GM18909 (cell line): ENCODE data around the gene TCF12.
A peak's percentile ranks its signal among the peaks of the same experiment; 100 is the strongest.
"Not testable (repeated sequence)": the region's sequence is repeated elsewhere in the genome, so short reads cannot be mapped to it uniquely, and the experiment has no call there.

Source experiments
- ATAC-seq: cut with Tn5 transposase; IDR thresholded peaks from one replicate; pipeline ENCODE4 v1.9.1; 2021; ENCODE audit warnings: mild to moderate bottlenecking; ENCODE audit not compliant: unreplicated experiment, poor library complexity

Gene TCF12

DNA sequence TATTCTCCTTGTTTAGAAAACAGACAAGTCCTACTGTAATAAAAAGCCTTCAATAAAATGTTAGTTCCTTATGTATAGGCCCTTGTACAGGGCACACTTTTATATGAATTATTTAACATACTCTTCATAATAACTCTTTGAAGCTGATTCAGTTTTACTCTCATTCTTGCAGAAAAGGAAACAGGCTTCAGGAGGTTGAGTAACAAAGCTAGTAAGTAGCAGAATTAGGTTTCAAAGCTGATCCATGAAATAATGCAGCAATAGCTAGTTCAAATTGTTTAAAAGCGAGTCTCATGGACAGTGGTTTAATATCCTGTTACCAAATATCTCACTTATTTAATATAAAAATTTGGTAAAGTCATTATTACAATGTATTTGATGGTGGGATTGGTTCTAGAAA lies 25.0 kb downstream of the TCF12 start:
- ATAC-seq: no peak

DNA sequence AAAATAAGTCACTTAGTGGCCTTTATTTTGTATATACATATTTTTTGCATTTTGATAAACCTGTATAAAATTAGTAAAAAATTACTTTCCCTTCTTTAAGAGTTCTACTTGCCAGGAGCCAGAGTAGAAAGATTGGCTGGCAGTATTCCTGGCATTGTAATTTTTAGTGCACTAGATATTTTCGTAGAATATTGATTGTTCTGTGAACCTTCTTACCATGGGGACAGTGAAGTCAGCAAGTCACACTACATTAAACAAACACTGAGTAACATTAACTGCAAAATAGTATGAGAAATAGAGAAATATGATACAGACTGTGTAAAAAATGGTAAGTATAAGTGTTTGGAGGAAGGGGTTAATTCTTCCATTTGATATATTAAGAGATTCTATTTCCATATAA lies 26.0 kb downstream of the TCF12 start:
- no peak for ATAC-seq

DNA sequence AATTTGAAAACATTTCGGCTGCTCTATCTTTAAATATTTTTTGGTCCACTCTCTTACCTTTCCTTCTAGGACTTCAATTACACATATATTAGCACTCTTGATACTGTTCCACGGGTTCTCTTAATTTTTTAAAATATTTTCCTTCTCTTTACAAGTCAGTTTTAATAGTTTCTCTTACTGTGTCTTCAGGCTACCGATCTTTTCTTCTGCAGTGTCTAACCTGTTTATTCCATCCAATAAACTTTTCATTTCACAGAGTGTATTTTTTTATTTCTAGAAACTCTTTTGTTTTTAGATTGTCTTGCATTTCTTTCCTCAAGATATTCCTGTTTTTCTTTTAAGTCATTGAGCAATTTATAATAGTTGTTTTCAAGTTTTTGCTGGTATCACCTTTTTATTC lies 27.7 kb downstream of the TCF12 start:
- no peak for ATAC-seq

DNA sequence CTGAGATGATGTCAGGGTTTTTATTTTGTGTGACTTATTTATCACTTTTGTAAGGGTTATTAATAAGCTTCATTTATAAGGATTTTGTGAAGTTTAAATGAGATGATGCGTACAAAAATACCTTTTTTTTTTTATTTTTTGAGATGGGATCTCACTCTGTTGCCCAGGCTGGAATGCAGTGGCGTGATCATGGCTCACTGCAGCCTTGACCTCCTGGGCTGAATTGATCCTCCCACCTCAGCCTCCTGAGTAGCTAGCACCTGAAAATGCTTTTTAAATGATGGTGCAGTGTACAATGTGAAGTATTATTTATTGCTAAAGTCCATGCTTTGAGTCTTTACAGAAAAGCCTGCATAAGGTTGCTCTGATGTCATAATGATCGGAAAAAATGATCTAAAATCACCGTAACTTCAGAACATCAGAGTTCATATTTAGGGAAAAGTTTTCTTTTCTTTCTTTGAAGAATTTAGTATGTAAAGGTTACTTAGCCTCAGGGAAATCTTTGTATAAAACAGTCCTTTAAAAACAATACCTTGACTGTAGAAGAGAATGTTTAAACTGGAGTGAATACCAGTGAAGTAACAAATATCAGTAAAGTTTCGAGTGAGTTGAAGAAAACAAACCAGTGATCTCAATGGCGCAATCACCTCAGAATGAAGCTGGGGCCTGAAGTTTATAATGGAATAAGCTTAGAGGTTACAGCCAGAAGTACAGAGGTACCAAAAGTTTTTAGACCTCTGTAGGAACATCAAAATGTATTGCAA lies 29.7 kb downstream of the TCF12 start:
- ATAC-seq: no peak

DNA sequence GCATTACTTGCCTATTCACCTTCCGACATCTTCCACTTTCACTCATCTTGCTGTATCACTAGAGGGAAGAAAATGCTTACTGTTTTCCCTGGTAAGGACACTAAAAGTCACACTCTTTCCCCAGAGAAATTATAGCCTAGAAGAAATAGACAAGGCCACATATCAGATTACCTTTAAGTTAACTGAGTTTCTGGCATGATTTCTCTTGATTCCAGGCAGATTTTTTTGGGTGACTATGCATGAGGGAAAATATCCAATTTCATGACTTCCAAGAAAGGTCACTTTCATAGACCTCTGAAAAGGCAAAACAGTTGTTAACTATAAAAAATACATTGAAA lies 30.3 kb downstream of the TCF12 start:
- ATAC-seq: no peak

DNA sequence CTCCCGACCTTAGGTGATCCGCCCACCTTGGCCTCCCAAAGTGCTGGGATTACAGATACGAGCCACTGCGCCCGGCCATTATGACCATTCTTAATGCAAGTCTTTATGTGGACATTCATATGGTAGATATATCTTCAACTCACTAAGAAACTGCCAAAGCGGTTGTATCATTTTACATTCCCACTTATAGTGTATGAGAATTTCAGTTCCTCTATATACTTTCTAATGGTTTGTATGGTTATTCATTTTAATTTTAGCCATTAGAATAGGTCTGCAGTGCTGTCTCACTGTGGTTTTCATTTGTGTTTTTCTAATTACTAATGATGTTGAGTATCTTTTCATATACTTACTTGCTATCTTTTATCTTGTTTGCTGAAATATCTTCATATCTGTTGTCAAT lies 32.5 kb downstream of the TCF12 start:
- ATAC-seq: peak; percentile 98

GRCh38 chr15:56953790-56954189 lies 35.3 kb downstream of the TCF12 start:
- no peak for ATAC-seq

- not testable (repeated sequence) for ATAC-seq
Measured at GRCh38 chr15:56955011-56955410, 36.6 kb downstream of the TCF12 start.

GRCh38 chr15:56956538-56956937 lies 38.1 kb downstream of the TCF12 start:
- ATAC-seq: no peak

- no peak for ATAC-seq
Measured at GRCh38 chr15:56957812-56958406, 39.5 kb downstream of the TCF12 start.

DNA sequence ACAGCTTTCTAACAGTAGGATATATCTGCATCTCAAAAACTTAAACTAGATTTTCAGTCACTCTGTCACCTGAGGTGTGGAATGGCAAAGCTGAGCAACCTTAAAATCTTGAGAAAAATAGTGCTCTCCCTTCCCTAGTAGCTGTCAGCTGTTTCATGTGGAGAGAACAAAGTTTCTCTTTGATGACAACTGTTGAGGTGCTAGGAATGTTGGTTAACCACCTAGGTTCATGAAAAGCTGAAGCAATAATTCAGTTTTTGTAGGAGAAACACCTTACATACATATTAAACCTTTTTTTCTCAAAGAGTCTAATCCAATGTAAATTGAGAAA lies 40.8 kb downstream of the TCF12 start:
- no peak for ATAC-seq

GRCh38 chr15:56960116-56960515 lies 41.7 kb downstream of the TCF12 start:
- ATAC-seq: no peak

DNA sequence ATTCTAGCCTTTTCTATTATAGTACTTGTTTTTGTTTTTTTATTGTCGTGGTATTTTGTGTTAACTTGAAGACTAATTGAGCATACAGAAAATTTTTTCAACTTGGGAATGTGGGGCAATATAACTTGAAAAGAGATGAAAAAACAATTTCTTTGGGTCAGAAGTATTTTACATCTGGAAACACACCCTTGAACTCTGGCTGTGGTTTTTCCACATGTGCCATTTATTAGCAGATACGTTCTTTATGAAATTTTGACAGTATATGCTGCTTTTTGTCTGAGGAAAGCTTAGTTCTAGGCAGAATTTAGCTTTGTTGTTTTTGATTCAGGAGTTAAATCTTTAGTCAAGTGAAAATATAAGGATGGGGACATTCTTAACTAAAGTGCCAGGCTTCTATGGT lies 44.7 kb downstream of the TCF12 start:
- ATAC-seq: no peak

- ATAC-seq: no peak
Measured at GRCh38 chr15:56963710-56964109, 45.3 kb downstream of the TCF12 start.

DNA sequence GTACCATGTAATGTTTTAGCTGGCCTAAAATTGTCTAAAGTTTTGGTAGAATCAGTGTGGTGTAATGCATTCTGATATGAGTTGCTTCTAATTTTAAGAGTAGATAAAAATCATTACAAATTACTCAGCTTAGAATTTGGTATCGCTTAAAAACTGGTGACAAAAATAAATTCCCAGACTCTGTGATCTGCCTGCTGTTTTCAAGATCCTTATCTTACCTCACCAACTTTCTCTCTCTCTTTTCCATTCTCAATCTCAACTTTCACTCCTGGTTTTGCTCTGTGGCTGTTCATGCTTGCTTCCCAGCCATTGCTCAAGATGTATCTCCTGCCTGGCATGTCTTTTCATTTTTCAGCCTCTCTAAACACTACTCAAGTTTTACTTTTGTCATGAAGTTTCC lies 45.7 kb downstream of the TCF12 start:
- no peak for ATAC-seq

DNA sequence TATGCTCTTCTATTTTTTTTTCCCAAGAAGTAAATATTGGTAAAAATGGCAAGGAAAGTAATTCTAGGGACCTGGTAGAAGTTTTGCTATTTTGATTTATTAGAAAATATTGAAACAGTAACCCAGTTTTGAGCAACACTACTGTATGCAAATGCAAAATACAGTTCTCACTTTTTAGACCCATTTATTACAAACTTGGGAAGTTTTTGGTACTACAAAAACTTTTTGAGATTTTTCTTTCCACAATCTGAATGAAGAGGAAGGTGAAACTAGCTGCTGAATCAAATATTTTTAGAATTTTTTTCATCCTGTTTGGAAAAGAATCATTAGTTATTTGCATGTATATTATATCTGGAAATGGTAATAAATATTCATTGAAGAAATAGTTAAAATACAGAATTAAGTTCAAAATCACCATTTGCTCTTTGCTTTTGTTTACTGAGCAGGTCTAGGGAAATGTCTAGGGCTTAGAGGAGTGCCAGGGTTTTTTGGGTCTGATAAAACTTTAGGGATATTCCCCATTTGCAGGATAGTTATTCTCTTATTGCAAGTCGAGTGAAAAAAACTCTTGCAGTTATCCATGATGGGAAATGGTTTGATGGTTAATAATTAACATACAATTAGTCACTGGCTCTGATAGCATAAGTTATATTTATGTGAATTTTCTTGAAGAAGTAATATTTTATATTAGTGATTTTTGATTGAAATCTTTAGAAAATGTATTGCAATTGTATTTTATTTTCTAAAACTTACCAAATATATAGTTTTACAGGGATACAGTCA lies 47.0 kb downstream of the TCF12 start:
- ATAC-seq: no peak

GRCh38 chr15:56967336-56967735 lies 48.9 kb downstream of the TCF12 start:
- no peak for ATAC-seq

DNA sequence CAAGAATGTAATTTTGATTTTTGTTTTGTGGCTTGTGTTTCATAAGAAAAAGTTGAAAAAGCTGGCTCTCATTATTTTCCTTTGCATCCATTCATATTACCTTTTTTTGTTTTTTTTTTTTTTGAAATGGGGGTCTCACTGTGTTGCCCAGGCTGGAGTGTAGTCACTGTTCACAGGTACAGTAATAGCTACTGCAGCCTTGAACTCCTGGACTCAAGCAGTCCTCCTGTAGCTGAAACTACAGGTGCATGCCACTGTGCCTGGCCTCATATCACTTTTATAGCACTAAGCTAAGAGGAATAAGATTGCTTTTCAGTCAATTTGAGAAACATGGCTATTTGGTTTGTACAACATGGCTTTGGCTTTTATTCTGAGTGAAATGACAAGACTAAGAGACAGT lies 49.8 kb downstream of the TCF12 start:
- ATAC-seq: no peak

DNA sequence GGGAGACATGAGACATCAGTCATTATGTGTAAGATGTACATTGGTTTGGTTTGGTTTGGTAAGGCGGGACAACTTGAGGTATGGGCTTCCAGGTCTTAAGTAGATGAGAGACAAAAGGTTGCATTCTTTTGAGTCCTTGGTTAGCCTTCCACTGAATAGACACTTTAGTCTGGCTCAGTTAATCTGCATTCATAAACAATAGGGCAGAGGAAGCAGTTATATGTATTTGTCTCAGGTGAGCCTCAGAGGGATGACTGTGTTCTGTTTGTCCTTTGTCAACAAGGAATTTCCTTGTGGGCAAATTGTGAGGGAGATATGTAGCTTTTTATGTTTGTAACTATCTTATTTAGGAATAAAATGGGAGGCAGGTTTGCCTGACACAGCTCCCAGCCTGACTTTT lies 50.4 kb downstream of the TCF12 start:
- no peak for ATAC-seq

DNA sequence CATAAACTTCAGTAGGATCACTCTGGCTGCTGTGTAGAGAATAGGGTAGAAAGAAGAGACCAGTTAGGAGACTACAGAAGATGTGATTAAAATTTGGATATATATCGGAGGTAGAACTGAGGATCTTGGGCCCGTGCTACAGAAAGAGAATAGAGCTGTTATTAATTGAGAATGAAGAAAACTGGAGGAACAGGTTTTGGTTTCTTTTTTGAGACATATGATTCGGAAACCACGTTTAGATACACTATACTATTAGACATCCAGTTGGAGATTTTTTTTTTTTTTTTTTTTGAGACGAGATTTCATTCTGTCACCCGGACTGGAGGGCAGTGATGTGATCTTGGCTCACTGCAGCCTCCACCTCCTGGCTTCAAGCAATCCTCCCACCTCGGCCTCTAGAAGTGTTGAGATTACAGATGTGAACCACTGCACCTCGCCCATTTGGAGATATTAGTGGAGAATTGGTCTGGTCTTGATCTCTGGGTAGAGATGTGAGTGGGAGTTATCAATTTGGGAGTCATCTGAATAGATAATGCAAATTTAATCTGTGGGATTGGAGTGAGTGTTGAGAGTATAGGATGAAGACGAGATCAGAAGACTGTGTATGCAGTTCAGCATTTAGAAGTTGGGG lies 50.9 kb downstream of the TCF12 start:
- no peak for ATAC-seq

DNA sequence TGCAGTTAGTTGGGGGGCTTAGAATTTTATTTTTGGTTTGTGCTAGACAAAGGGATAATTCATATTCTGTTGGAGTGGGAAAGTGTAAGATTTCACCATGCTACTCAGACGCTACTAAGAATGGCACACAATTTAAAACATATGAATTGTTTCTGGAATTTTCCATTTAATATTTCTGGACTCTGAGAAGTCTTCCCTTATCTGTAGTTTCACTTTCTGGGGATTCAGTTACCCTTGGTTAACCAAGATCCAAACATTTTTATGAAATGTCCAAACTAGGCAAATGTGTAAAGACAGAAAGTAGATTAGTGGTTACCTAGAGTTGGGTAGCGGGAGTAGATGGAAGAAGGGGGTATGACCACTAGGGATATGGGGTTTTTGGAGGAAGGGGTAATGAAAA lies 53.1 kb downstream of the TCF12 start:
- ATAC-seq: no peak
